Measurements from ENCODE around the gene MAZ.

MAZ gene

DNA sequence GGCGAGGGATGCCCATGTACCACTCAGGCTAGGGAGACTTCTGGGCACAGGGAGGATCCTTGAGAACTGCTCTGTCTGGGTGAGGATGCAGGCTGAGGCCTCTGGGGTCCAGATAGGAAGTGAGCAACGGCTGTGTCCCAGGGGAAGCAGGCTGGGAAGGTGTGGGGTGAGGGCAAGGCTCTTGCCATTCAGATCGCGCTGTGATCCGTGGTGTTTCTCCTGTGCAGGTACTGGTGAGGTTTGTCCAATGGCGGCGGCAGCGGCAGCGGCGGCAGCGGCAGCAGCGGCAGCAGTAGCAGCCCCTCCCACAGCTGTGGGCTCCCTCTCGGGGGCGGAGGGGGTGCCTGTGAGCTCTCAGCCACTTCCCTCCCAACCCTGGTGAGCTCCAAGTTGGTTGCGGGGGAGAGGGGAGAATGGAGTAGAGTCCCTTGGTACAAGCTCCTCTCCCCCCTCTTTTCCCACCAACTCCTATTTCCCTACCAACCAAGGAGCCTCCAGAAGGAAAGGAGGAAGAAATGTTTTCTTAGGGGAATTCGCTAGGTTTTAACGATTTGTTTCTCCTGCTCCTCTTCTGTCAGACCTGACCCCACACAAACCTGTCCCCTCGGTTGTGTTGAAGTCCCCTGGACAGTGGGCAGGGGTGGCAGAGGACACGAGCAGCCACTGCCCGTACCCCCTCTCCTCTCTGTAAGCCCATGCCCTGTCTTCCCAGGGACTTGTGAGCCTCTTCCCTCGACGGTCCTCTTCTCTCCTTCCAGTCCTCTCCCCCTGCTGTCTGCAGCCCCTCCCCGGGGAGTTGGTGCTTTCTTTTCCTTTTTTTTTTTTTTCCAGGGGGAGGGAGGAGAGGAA is 3.7 kb downstream of the MAZ start:
- no peak for DNase-seq

DNA sequence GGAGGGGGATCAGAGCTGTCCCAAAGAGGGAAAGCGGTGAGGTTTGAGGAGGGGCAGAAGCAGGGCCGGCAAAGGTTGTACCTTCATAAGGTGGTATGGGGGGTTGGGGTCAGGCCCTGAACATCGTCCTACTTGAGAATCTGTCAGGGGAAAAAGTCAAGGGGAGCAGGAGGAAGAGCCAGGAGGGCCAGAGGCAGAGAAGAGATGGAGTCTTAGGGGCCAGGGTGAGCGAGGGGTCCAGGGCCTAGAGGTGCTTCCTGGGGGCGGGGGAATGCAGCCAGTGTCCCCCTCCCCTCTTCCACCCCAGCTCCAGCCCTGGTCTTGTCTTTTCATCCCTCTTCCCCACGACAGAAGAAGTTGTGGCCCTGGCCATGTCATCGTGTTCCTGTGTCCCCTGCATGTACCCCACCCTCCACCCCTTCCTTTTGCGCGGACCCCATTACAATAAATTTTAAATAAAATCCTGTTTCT is 4.4 kb downstream of the MAZ start:
- DNase-seq: no peak

GRCh38 chr16:29811170-29811895 is 5.0 kb downstream of the MAZ start:
- peak; percentile 96 for DNase-seq

GRCh38 chr16:29811896-29812665 is 5.8 kb downstream of the MAZ start, which contains the start of gene PRRT2:
Gene PRRT2 (plus strand): TSS chr16:29812193. CDS start chr16:29813055, 862 bp downstream.
- no peak for DNase-seq

GRCh38 chr16:29812754-29813643 is 6.7 kb downstream of the MAZ start:
- no peak for DNase-seq

- no peak for DNase-seq
These were observed 7.6 kb downstream of the MAZ start for GRCh38 chr16:29813644-29814562.

DNA sequence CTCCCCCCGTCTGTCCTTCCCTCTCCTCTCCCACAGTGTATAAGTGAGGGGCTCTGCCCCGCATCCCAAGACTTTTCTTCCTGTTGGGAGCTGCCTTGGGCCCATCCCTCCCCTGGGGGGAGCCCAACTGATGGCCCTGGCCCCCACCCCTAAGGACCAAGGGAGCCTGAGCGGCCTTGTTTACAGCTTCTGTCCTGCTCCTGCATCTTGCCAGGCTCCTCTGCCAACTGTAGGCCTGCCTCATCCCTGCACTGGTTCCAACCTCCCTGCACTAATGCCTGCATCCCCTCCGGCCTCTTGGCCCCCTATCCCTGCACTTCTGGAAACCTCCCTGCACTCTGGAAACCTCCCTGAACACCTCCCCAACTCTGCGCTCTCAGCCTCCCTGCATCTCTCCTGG is 8.3 kb downstream of the MAZ start:
- DNase-seq: no peak

- DNase-seq: no peak
These were observed 8.8 kb downstream of the MAZ start for GRCh38 chr16:29815032-29815721.

DNA sequence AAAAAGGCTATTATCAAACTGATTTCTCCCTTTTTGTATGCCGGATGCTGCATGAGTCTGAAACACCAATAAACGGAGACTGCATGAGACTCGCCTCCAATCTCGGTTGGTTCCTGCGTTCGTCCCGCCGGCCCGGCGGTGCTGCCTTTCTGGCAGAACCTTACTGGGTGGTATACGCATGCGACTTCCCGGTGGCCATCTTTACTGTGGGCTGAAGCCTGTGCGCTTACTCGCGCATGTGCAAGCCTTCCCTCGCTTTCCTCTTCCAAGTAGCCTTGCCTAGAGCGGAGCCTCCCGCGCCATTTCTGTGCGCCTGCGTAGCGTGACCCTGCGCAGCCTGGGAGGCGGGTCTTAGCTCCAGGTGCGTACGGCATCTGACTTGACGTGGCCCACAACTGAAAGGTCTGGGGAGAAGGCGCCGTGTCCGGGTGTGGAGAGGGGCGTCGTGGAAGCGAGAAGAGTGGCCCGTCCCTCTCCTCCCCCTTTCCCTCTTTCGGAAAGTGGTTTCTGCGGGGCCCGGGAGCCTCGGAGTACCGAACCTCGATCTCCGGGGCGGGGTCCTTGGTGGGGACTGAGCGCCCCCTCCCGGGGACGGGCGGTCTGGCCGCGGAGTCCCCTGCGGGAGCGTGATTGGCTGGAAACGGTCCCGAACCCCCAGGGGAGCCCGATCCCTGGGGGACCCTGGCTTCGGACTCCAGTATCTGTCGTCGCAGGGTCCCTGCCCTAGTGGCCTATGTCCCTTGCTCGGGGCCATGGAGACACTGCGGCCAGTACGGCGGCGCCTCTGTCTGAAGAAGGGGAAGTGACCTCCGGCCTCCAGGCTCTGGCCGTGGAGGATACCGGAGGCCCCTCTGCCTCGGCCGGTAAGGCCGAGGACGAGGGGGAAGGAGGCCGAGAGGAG is 9.7 kb downstream of the MAZ start, which contains the start of gene PAGR1:
Gene PAGR1 (plus strand): TSS at position 360 of the 901 bp plus-strand sequence. CDS start 374 bp downstream, at position 734.
- peak; percentile 97 for DNase-seq

DNA sequence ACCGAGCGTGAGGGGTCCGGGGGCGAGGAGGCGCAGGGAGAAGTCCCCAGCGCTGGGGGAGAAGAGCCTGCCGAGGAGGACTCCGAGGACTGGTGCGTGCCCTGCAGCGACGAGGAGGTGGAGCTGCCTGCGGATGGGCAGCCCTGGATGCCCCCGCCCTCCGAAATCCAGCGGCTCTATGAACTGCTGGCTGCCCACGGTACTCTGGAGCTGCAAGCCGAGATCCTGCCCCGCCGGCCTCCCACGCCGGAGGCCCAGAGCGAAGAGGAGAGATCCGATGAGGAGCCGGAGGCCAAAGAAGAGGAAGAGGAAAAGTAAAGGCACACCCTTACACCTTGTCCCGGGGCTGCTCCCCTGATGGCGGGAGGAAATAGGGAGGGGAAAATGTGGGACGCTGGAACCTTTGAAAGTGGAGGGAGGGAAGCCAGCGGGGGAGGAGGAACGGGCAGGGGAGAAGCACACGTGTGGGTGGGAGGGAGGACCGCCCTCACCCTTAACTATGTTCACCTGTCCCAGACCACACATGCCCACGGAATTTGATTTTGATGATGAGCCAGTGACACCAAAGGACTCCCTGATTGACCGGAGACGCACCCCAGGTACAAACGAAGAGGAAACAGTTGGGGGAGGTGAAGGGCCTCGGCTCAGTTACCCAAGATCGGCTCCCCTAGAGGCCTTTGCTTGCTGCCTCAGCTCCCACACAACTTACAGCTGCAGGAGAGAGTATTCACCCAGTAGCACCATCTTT is 10.5 kb downstream of the MAZ start:
- peak; percentile 68 for DNase-seq

DNA sequence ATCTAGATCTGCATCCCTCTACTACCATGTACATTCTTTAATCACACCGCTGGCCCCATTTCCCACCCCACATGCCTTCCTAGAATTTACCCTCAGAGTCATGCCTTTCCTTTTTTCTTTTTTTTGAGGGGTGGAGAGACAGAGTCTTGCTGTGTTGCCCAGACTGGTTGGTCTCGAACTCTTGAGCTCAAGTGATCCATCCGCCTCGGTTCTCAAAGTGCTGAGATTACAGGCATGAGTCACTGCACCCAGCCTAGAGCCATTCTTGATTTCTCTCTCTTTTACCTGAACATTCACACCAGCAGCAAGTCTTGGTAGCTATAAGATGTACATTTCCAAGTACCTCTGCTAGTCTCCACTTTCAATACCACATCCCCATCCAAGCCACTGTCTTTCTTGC is 11.8 kb downstream of the MAZ start:
- DNase-seq: no peak

- DNase-seq: no peak
These were observed 13.2 kb downstream of the MAZ start for GRCh38 chr16:29819506-29819905.

DNA sequence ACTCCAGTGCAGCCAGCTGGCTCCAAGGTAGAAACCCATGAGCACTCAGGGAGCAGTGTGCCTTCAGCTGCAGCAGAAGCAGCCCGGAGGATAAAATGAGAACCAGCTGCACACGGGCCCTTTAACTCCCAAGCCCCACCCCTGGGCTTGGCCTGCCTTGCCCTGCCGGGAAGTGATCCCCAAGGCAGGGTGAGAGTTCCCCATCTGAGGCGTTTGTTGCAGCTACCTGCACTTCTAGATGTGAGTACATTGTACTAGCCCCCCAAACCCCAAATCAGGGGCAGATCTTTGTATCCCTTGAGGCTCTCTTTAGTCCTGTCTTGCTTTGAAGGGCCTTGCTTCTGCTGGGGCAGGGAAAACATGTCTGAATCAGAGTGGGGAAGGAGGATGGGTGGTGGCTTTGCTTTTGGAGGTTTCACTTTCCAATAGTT is 14.0 kb downstream of the MAZ start, which contains the start of gene MVP:
Gene MVP (plus strand): TSS at position 192 of the 431 bp plus-strand sequence. CDS start 10,088 bp downstream, outside the sequence.
- DNase-seq: no peak

DNA sequence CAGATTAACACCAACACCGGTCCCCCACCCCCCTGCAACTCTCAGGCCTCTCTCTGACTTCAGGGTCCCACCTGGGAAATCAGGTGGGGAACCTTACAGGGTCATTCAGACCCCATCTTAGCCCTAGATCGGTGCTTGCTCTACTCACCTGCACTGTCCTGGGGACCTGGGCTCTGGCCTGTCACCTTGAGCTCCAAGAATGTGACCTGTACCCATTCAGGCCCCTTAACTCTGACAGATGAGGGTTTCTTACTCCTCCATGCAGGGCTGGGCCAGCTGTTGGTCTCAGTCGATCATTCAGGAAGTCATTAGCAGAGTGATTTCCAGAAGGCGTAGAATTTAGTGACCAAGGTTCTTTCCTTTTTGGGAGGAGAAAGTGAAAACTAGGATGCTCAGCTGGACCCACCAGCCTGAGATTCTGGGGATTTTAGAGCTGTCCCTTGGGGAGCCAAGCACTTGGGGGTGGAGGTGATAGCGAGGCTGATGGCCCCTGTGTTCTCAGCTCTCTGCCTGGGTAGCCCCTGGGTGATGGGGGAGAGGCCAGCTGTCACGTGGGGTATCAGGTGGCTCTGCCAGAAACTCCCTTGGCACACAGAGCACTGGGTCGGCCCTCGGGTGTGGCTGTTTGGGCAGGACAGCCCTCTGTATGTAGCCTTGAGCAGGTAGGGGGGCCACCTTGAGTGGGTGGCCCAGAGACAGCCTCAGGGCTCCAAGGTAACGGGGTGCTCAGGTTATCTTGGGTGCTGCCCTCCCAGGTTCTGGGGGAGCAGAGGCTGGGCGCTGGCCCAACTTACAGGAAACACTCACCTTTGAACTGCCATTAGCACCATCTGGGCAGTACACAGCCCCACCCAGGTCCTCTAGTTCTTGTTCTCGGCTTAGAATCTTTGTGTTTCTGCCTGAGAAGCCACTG is 14.7 kb downstream of the MAZ start:
- DNase-seq: no peak

DNA sequence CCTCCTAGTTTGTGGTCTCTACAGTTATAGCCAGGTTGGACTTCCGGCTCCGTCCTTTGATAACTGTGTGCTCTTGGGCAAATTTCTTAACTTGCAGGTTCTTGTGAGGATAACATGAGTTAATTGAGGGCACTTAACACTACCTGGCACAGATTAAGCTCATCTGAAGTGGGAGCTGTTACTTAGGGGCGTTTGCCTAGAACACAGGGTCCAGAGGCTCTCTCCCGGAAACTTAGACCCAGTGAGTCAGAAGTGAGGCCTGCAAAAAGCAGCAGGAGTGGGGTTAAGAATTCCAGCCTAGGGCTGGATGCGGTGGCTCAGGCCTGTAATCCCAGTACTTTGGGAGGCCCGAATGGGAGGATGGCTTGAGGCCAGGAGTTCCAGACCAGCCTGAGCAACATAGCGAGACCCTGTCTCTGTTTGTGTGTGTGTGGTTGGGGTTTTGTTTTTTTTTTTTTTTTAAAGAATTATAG is 15.3 kb downstream of the MAZ start:
- DNase-seq: peak; percentile 38

- DNase-seq: no peak
These were observed 18.3 kb downstream of the MAZ start for GRCh38 chr16:29824589-29825144.
